Mesodermal cell (in vitro differentiated cells): ENCODE measurements around the gene FAM83C.

Experiments used
- H3K27ac ChIP-seq: 2 replicates; pipeline ENCODE4 v1.7.0; 2013; ENCODE audit warnings: mild to moderate bottlenecking, low read depth, low read length, moderate library complexity; ENCODE audit not compliant: severe bottlenecking
- H3K36me3 ChIP-seq: 2 replicates; pipeline ENCODE4 v1.7.1; 2013; ENCODE audit warnings: mild to moderate bottlenecking, low read length, moderate library complexity; ENCODE audit not compliant: control insufficient read depth, insufficient read depth
- H3K4me1 ChIP-seq: one replicate; pipeline ENCODE4 v1.7.1; 2013; ENCODE audit warnings: mild to moderate bottlenecking, low read length; ENCODE audit not compliant: insufficient read depth, control insufficient read depth, poor library complexity, severe bottlenecking
- H3K4me3 ChIP-seq: 2 replicates; pipeline ENCODE4 v1.7.0; 2013; ENCODE audit warnings: low read length, control low read depth, mild to moderate bottlenecking; ENCODE audit not compliant: insufficient read depth, poor library complexity, severe bottlenecking; ENCODE audit errors: extremely low read depth
- H3K9me3 ChIP-seq: 2 replicates; pipeline ENCODE4 v1.7.1; 2013; ENCODE audit warnings: mild to moderate bottlenecking, low read length, moderate library complexity; ENCODE audit not compliant: control insufficient read depth
- WGBS, 2 experiments: methylation state at CpG; one replicate each; pipeline ENCODE4 v1.1.5; 2013; ENCODE audit warnings: missing lambda C conversion rate in 2 of 2; ENCODE audit not compliant: insufficient coverage in 2 of 2; 5-methylcytosine and 5-hydroxymethylcytosine counted together

FAM83C gene

GRCh38 chr20:35305682-35306556 lies 13.7 kb upstream of the FAM83C start:
- peak overlapping the region; percentile 88 for H3K27ac ChIP-seq
- H3K4me1 ChIP-seq, result peaks cover 54% of the 10 kb centered on the region
- 75 to 86% methylated on average over 8 of the region's 12 CpGs for WGBS, 2 experiments
- H3K36me3 ChIP-seq, result peaks cover 4% of the 10 kb centered on the region
- no peak overlapping the region for H3K4me3 ChIP-seq
- no peaks in the 10 kb centered on the region for H3K9me3 ChIP-seq

DNA sequence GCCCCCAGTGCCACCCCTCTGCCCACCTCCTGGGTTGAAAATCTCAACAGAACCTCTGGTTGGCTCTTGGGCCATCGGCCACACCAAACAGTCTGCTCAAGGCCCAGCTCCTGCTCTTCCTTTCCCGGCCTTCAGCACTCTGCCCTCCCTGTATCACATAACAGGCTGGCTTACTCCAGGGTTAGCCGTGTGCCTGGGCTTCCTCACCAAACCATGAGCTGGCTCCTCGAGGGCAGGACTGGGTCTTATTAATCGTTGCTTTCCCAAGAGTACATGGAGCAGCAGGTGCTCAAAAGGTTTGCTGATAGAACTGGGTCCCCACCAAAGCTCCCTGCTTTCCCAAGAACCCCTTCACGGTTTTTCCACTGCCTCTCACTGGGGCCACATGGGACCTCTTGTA lies 12.7 kb upstream of the FAM83C start:
- H3K27ac ChIP-seq, result peak overlapping the region; percentile 88
- H3K4me1 ChIP-seq, result peaks cover 54% of the 10 kb centered on the region
- no peaks in the 10 kb centered on the region for H3K9me3 ChIP-seq
- peaks cover 4% of the 10 kb centered on the region for H3K36me3 ChIP-seq
- no peak overlapping the region for H3K4me3 ChIP-seq
- WGBS, 2 experiments, result 92 to 97% methylated on average over 6 of the region's 6 CpGs

DNA sequence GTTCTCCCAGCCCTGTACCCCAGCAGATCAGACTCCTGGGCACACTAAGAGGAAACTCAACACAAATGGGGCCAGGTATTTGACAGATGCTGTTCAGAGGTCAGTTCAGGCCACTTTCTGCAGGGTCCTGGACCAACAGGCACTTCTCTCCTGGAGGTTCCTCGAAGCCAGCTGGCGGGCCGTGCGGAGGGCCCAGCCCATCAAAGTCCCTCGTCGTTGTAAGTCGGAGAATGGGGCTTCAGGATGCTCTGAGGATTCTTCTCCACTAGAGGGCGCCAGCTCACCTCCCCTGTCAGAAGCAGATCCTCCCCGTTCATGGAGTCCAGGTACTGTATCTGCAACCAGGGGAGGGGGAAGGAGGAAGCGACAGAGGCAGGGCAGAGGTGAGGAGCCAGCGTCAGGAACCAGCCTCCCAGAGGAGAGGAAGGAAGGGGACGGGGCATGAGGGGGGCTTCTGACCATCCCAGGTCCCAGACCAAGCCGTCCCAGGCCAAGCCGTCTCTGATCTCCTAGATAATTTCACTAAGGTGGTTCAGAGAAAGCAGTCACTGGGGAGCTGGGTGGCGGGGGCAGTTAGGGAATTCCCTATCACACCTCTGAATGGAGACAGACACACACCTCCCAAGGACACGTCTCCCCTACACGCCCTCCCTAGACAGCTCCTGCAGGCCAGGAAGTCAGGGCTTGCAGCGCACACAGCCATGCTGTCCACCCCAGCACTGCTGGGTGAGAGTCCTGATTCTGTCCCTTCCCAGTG lies 11.7 kb upstream of the FAM83C start:
- Histone ChIP-seq H3K4me1 (peaks cover 54% of the 10 kb centered on the region), H3K4me3 (no peak overlapping the region), H3K36me3 (peaks cover 4% of the 10 kb centered on the region), H3K9me3 (no peaks in the 10 kb centered on the region), H3K27ac (no peak overlapping the region)
- 17 to 31% methylated on average over 7 to 11 of the region's 18 CpGs for WGBS, 2 experiments

DNA sequence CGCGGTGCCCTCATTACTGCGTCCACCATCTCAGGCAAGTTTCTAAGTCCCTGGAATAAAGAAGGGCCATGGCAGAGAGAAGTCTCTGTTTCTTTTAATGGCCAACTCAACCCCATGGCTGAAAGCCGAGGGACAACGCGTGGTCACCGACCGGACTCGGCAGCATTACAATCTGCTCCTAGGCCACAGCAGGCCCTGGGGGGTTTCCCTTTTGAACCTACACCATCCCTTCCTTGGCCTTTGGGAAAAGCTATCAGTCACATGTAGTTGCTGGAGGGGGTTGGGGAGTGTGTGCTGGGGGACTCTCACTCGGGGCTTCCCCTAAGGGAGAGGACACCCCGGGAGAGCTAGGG lies 11.1 kb upstream of the FAM83C start:
- peaks cover 4% of the 10 kb centered on the region for H3K36me3 ChIP-seq
- no peaks in the 10 kb centered on the region for H3K9me3 ChIP-seq
- H3K27ac ChIP-seq, result no peak overlapping the region
- 89 to 94% methylated on average over 8 to 9 of the region's 11 CpGs for WGBS, 2 experiments
- peaks cover 54% of the 10 kb centered on the region for H3K4me1 ChIP-seq
- H3K4me3 ChIP-seq, result no peak overlapping the region

DNA sequence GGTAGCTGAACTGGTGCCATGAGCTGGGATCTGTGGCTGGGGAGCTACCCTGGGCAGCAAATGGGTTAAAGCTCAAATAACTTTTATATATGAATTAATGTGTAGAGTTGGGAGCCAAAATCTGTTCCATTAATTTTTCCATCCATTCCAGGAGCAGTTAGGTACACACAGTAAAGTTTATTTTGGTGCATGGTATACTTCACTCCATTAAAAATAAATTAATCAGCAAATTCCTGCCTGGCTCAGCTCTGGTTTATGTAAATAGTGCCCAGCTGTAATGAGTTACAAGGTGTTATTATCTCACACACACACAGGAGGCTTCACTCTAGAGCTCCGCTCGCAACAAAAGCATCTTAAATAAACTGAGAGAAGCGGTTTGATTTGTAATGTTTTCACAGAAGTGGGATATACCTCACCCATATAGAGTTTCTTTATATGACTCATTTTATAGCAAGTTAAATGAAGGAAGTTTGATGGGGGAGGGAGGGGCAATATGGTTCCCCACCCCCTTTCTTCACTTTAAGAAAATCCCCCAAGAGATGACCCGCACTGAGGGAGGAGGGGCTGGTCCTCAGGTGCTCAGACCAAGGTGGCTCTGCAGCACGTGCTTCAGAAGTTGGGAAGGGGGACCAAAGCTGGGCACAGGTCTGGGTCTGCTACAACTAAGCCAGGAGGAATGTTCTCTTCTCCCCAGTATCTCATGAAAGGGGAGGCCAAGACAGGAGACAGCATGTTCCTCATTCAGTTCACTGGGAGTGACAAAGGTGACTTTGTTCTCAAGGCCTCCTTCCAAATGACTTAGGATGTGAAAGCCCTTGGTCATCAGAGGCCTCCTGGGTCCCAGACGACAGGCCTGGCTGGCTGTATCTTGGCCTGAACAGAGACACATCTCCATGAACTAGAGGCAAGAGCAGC lies 10.5 kb upstream of the FAM83C start:
- H3K4me3 ChIP-seq, result no peak overlapping the region
- 81 to 100% methylated on average over 1 to 3 of the region's 6 CpGs for WGBS, 2 experiments
- H3K4me1 ChIP-seq, result peaks cover 47% of the 10 kb centered on the region
- no peak overlapping the region for H3K27ac ChIP-seq
- H3K36me3 ChIP-seq, result peaks cover 4% of the 10 kb centered on the region
- no peaks in the 10 kb centered on the region for H3K9me3 ChIP-seq

DNA sequence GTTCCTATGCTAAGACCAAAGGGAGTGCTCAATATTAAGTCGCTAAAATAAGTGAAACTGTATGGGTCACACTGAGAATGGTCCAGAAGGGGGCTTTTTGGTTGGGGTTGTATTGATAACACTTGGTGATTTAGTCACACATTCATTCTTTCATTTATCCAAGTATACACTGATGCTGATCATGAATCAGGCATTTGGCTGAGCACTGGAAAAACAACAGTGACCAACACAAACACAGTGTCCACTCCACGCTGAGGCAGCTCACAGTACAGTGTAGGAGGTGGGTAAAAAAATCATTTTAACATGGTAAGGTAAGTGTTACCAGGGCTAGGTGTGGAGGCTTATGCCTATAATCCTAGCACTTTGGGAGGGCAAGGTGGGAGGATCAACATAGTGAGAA lies 9.2 kb upstream of the FAM83C start:
- peaks cover 4% of the 10 kb centered on the region for H3K36me3 ChIP-seq
- no peak overlapping the region for H3K4me3 ChIP-seq
- WGBS, 2 experiments, result 70 to 83% methylated on average over 1 to 2 of the region's 2 CpGs
- peaks cover 35% of the 10 kb centered on the region for H3K4me1 ChIP-seq
- no peaks in the 10 kb centered on the region for H3K9me3 ChIP-seq
- H3K27ac ChIP-seq, result no peak overlapping the region

DNA sequence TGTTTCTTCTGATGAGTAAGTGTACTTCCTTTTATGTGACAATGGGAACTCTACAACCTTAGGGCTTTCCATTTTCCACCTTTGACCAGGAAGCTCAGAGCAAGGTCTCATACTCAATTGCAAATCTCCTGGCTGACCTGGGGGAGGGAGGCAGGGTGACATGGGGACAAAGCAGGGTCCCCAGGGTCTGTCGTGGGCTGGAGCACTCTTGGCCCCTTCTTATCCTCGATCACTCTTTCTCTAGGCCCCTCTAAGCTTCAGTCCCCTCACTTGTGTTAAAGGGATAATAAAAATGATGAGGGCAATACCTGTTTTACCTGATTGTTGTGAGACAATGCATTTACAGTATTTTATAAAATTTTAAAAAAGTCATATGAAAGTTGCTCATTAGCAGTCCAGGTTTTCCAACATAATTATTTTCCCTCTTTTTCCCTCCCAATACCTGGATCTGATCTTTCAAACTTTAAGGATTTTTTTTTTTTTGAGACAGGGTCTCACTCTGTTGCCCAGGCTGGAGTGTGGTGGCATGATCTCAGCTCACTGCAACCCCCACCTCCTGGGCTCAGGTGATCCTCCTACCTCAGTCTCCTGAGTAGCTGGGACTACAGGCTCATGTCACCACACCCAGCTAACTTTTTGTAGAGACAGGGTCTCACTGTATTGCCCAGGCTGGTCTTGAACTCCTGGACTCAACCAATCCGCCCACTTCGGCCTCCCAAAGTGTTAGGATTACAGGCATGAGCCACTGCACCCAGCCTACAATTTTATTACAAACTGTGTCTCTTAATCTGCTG lies 8.4 kb upstream of the FAM83C start:
- 88 to 100% methylated on average over 2 of the region's 4 CpGs for WGBS, 2 experiments
- Histone ChIP-seq H3K9me3 (no peaks in the 10 kb centered on the region), H3K27ac (no peak overlapping the region), H3K4me3 (no peak overlapping the region), H3K36me3 (peaks cover 4% of the 10 kb centered on the region), H3K4me1 (peaks cover 28% of the 10 kb centered on the region)

- H3K4me3 ChIP-seq, result no peak overlapping the region
- H3K4me1 ChIP-seq, result peaks cover 19% of the 10 kb centered on the region
- WGBS, 2 experiments, result 88 to 91% methylated on average over 4 of the region's 4 CpGs
- peaks cover 4% of the 10 kb centered on the region for H3K36me3 ChIP-seq
- no peaks in the 10 kb centered on the region for H3K9me3 ChIP-seq
- no peak overlapping the region for H3K27ac ChIP-seq
Observed at GRCh38 chr20:35299780-35300179, 7.6 kb upstream of the FAM83C start.

DNA sequence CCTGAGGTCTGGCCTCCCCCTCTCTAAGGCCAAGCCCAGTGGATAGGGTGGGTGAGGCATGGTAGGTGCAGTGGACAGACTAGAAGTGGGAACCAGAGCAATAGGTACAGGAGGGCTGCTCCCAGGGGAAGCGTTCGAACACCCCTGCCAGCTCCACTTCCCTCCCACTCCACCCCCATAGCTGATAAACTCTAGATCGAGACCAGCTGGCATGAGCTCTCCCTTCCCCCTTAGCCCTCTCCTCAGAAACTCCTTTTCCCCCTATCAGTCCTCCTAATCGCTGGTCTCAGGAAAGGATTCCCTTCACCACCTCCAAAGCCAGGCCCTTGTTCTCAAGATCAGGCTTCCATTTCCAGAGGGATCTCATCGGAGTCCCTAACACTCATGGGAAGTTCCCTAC lies 6.0 kb upstream of the FAM83C start:
- WGBS, 2 experiments, result 66 to 93% methylated on average over 2 to 5 of the region's 5 CpGs
- Histone ChIP-seq H3K4me1 (peaks cover 4% of the 10 kb centered on the region), H3K27ac (no peak overlapping the region), H3K9me3 (no peaks in the 10 kb centered on the region), H3K36me3 (peaks cover 2% of the 10 kb centered on the region), H3K4me3 (no peak overlapping the region)

- 96% methylated on average over 11 to 14 of the region's 14 CpGs for WGBS, 2 experiments
- H3K9me3 ChIP-seq, result no peaks in the 10 kb centered on the region
Observed at GRCh38 chr20:35297740-35298139, 5.5 kb upstream of the FAM83C start.

More at GRCh38 chr20:35297740-35298139, 5.5 kb upstream of the FAM83C start:
- Histone ChIP-seq H3K27ac (no peak overlapping the region), H3K4me3 (no peak overlapping the region), H3K36me3 (no peaks in the 10 kb centered on the region), H3K4me1 (no peaks in the 10 kb centered on the region)
